ENCODE results near the gene HOXA3. TPM values are rescaled to one million over a fixed set of nuclear protein-coding genes. Genes with fewer than 3 reads are reported as not detected.

HOXA3 gene
- total RNA-seq, 1 experiment from 2014 or later, result 30.2 TPM

- Histone ChIP-seq H3K4me3 (ENCODE audit: low read depth in 2 of 2, low read length in 2 of 2) (no peak overlapping the region), H3K27ac (ENCODE audit: low read length) (no peak overlapping the region), H3K4me1 (ENCODE audit: control insufficient read depth, insufficient read depth, low read length) (peaks cover 5% of the 10 kb centered on the region; the same call in 1 of the 2 replicates), H3K9me3 (ENCODE audit: control insufficient read depth, insufficient read depth, low read depth, low read length) (no peaks in the 10 kb centered on the region), H3K36me3 (ENCODE audit: control insufficient read depth, insufficient read depth, low read length) (no peaks in the 10 kb centered on the region), H3K27me3 (ENCODE audit: control insufficient read depth, insufficient read depth, low read length) (no peaks in the 10 kb centered on the region)
- BruUV-seq (replicated peaks), result no TSS peak
- in situ Hi-C loops (cut with HindIII; ENCODE audit: low pct_unique_long_range_greater_than_20kb, low sequenced_read_pairs), result no loop called here
- ATAC-seq (no peak), DNase-seq (ENCODE audit: low read depth, low spot score) (no peak)
- intact Hi-C loops (cut with micrococcal nuclease; ENCODE audit: unreplicated experiment), result no loop called here
- ChIA-PET POLR2A (no interaction called here), CTCF (interaction anchor here (0.7 kb wide), 1 partner anchor 8 kb away, joined by 3 read pairs; no protein-coding TSS in a partner anchor)
- TF ChIP-seq CTCF (IDR thresholded peaks at IDR 0.05) (no peak), SIN3A (IDR thresholded peaks at IDR 0.05; ENCODE audit: borderline replicate concordance, insufficient read depth, low read depth, low read length) (no peak), REST (IDR thresholded peaks at IDR 0.05; ENCODE audit: insufficient read depth in 1 of 2, low read depth in 2 of 2, low read length in 1 of 2) (no peak), POLR2AphosphoS5 (IDR thresholded peaks at IDR 0.05; ENCODE audit: low read depth, low read length) (no peak), TCF7L2 (IDR thresholded peaks at IDR 0.05; ENCODE audit: low read depth, low read length) (no peak)
Observed at GRCh38 chr7:27171325-27171636, 18.9 kb upstream of the HOXA3 start.

- intact Hi-C loops (cut with micrococcal nuclease; ENCODE audit: unreplicated experiment) (no loop called here), in situ Hi-C loops (cut with HindIII; ENCODE audit: low pct_unique_long_range_greater_than_20kb, low sequenced_read_pairs) (no loop called here)
- no peaks in the 10 kb centered on the region for H3K27me3 ChIP-seq (ENCODE audit: control insufficient read depth, insufficient read depth, low read length)
- no peak for DNase-seq (ENCODE audit: low read depth, low spot score)
- no peaks in the 10 kb centered on the region for H3K36me3 ChIP-seq (ENCODE audit: control insufficient read depth, insufficient read depth, low read length)
- ChIA-PET CTCF (interaction anchor here (0.7 to 1.4 kb wide), 2 partner anchors 9 kb away, joined by 3 to 4 read pairs; no protein-coding TSS in a partner anchor), POLR2A (no interaction called here)
- H3K27ac ChIP-seq (ENCODE audit: low read length), result no peak overlapping the region
- BruUV-seq (replicated peaks), result no TSS peak
- no peak overlapping the region for H3K4me3 ChIP-seq (ENCODE audit: low read depth in 2 of 2, low read length in 2 of 2)
- TF ChIP-seq POLR2AphosphoS5 (IDR thresholded peaks at IDR 0.05; ENCODE audit: low read depth, low read length), result no peak
- no peak for TF ChIP-seq SIN3A (IDR thresholded peaks at IDR 0.05; ENCODE audit: borderline replicate concordance, insufficient read depth, low read depth, low read length)
- TF ChIP-seq CTCF (IDR thresholded peaks at IDR 0.05), result no peak
- no peak for TF ChIP-seq REST (IDR thresholded peaks at IDR 0.05; ENCODE audit: insufficient read depth in 1 of 2, low read depth in 2 of 2, low read length in 1 of 2)
- no peak for ATAC-seq
- H3K9me3 ChIP-seq (ENCODE audit: control insufficient read depth, insufficient read depth, low read depth, low read length), result no peaks in the 10 kb centered on the region
- H3K4me1 ChIP-seq (ENCODE audit: control insufficient read depth, insufficient read depth, low read length), result peaks cover 5% of the 10 kb centered on the region; the same call in 1 of the 2 replicates
Observed at GRCh38 chr7:27170426-27171324, 18.3 kb upstream of the HOXA3 start.
